ENCODE data around the gene PPP1CA. TPM values are rescaled to one million over a fixed set of nuclear protein-coding genes. Genes with fewer than 3 reads are reported as not detected.
A peak's percentile ranks its signal among the peaks of the same experiment; 100 is the strongest.

PPP1CA gene
- total and polyA plus RNA-seq, 7 donors, result 59.5 to 357 (median 87.0) TPM

DNA sequence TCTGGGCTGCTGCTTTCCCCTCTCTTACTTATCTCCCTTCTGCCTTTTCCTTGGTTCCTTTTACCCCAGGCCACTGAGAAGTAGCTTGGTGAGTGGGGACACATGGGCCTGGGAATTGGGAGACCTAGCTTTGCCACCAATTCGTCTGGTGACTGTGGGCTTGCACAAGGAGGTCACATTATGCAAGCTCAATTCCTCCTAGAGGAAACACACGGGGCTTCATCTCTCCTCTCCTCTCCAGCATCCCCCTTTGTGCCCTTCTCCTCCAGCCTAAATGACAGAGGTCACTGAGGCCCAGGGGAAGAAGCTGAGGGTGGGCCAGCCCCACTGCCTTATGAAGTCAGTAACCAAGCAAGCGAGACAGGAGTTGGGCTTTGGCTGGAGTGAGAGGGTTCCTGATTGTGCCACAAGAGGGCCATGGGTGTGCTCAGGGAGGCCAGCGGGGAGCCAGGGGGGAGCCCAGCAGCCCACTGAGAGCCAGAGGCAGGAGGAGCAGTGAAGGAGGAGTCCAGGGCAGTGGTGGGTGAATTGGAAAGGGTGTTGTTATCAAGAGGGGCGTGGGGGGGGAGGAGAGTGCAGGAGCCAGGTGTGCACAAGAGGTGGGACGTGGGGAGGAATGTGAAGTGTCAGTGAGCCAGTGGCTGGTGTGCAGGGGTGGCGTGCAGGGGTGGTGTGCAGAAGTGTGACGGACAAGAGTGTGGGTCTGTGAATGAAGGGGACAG, 30.3 kb downstream of the PPP1CA start:
- peak; percentile 78 for DNase-seq
- H3K27ac ChIP-seq, result peak overlapping the region; percentile 85 to 100 (median 92)
- H3K4me1 ChIP-seq, result peaks cover 0 to 88% (median 78%) of the 10 kb centered on the region in 4 donors
- TF ChIP-seq POLR2AphosphoS5 (IDR thresholded peaks at IDR 0.05) (no peak), CTCF (IDR thresholded peaks at IDR 0.05) (peak; percentile 47 to 71 (median 54))
- H3K27me3 ChIP-seq, result no peaks in the 10 kb centered on the region
- peak overlapping the region; percentile 55 to 78 (median 68) for H3K4me3 ChIP-seq
- H3K9me3 ChIP-seq, result no peaks in the 10 kb centered on the region
- H3K36me3 ChIP-seq, result no peaks in the 10 kb centered on the region
- WGBS, 2 donors, result 22 to 47% methylated on average over 8 of the region's 8 CpGs
- intact Hi-C loops (cut with DNase I), result no loop called here

- 53 to 65% methylated on average over 14 of the region's 14 CpGs for WGBS, 2 donors
- peaks cover 0 to 94% (median 85%) of the 10 kb centered on the region in 4 donors for H3K4me1 ChIP-seq
Observed at GRCh38 chr11:67370351-67371076, 31.1 kb downstream of the PPP1CA start.

DNA sequence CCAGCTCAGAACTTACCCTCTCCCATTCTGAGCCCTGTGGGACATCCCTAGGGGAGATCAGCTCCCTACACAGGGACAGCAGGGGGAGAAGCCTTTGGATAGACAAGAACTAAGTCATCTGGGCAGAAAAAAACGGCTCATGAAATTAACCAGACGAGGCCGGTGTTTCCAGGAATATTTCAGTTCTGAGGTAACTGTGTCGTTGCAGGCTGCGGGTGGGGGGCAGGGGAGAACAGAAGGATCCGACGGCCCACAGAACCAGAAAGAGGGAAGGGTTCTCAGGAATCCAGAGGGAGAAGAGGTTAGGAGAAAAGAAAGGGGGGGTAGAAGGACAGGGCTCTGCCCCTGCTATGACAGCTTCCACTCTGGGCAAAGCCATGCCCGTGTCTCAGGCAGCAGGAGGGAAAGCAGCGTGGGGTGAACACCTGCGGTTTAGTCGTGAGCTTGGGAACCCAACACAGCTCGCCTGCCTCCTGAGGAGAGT, 31.8 kb downstream of the PPP1CA start:
- DNase-seq, result peak; percentile 80
- peak overlapping the region in 2 of 4 donors; percentile 18 to 69 for H3K4me3 ChIP-seq
- H3K27ac ChIP-seq, result peak overlapping the region; percentile 85 to 100 (median 92)
- H3K4me1 ChIP-seq, result peaks cover 0 to 94% (median 85%) of the 10 kb centered on the region in 4 donors
- no peaks in the 10 kb centered on the region for H3K9me3 ChIP-seq
- no peaks in the 10 kb centered on the region for H3K27me3 ChIP-seq
- WGBS, 2 donors, result 60 to 77% methylated on average over 12 of the region's 12 CpGs
- TF ChIP-seq EP300 (IDR thresholded peaks at IDR 0.05) (peak in 3 of 4 donors; percentile 48 to 82 (median 60)), POLR2AphosphoS5 (IDR thresholded peaks at IDR 0.05) (peak; percentile 71 to 93 (median 88)), POLR2A (IDR thresholded peaks at IDR 0.05) (no peak), CTCF (IDR thresholded peaks at IDR 0.05) (no peak)
- intact Hi-C loops (cut with DNase I), result no loop called here
- H3K36me3 ChIP-seq, result peaks cover 0 to 8% (median 0%) of the 10 kb centered on the region in 4 donors

More at GRCh38 chr11:67370351-67371076, 31.1 kb downstream of the PPP1CA start:
- DNase-seq, result peak; percentile 76
- intact Hi-C loops (cut with DNase I), result no loop called here
- H3K9me3 ChIP-seq, result no peaks in the 10 kb centered on the region
- no peaks in the 10 kb centered on the region for H3K27me3 ChIP-seq
- peak overlapping the region; percentile 85 to 100 (median 92) for H3K27ac ChIP-seq
- peaks cover 0 to 1% (median 0%) of the 10 kb centered on the region in 4 donors for H3K36me3 ChIP-seq
- peak overlapping the region in 1 of 4 donors; percentile 69 for H3K4me3 ChIP-seq
- TF ChIP-seq EP300 (IDR thresholded peaks at IDR 0.05) (peak in 1 of 4 donors; percentile 25), POLR2A (IDR thresholded peaks at IDR 0.05) (no peak), POLR2AphosphoS5 (IDR thresholded peaks at IDR 0.05) (peak in 1 of 4 donors; percentile 15), CTCF (IDR thresholded peaks at IDR 0.05) (no peak)

- 85 to 92% methylated on average over 8 of the region's 8 CpGs for WGBS, 2 donors
- peaks cover 0 to 92% (median 82%) of the 10 kb centered on the region in 4 donors for H3K4me1 ChIP-seq
Observed at GRCh38 chr11:67369275-67369674, 32.4 kb downstream of the PPP1CA start.

More at GRCh38 chr11:67369275-67369674, 32.4 kb downstream of the PPP1CA start:
- Histone ChIP-seq H3K27ac (peak overlapping the region; percentile 85 to 100 (median 92)), H3K4me3 (no peak overlapping the region), H3K36me3 (peaks cover 0 to 14% (median 0%) of the 10 kb centered on the region in 4 donors), H3K9me3 (no peaks in the 10 kb centered on the region), H3K27me3 (no peaks in the 10 kb centered on the region)
- no peak for TF ChIP-seq CTCF (IDR thresholded peaks at IDR 0.05)
- TF ChIP-seq POLR2A (IDR thresholded peaks at IDR 0.05), result no peak
- no peak for TF ChIP-seq POLR2AphosphoS5 (IDR thresholded peaks at IDR 0.05)
- no peak for TF ChIP-seq EP300 (IDR thresholded peaks at IDR 0.05)
- intact Hi-C loops (cut with DNase I), result no loop called here
- no peak for DNase-seq

Data from sigmoid colon (tissue), 7 donors.